ENCODE measurements around the gene VAC14.

Gene VAC14

GRCh38 chr16:70692873-70693671 is 107.9 kb downstream of the VAC14 start:
- no peaks in the 10 kb centered on the region for H3F3A ChIP-seq (ENCODE audit: low read depth)
- H3K9ac ChIP-seq (ENCODE audit: low read depth, low read length, poor library complexity, severe bottlenecking): no peak overlapping the region
- H3K4me2 ChIP-seq (ENCODE audit: low read depth, low read length, poor library complexity, severe bottlenecking): no peak overlapping the region
- TF ChIP-seq, protein P1, sequence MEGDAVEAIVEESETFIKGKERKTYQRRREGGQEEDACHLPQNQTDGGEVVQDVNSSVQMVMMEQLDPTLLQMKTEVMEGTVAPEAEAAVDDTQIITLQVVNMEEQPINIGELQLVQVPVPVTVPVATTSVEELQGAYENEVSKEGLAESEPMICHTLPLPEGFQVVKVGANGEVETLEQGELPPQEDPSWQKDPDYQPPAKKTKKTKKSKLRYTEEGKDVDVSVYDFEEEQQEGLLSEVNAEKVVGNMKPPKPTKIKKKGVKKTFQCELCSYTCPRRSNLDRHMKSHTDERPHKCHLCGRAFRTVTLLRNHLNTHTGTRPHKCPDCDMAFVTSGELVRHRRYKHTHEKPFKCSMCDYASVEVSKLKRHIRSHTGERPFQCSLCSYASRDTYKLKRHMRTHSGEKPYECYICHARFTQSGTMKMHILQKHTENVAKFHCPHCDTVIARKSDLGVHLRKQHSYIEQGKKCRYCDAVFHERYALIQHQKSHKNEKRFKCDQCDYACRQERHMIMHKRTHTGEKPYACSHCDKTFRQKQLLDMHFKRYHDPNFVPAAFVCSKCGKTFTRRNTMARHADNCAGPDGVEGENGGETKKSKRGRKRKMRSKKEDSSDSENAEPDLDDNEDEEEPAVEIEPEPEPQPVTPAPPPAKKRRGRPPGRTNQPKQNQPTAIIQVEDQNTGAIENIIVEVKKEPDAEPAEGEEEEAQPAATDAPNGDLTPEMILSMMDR (conservative IDR thresholded peaks at IDR 0.05; ENCODE audit: low read length): no peak
- TF ChIP-seq EZH2phosphoT487 (IDR thresholded peaks at IDR 0.05; ENCODE audit: borderline replicate concordance): no peak
- no peaks in the 10 kb centered on the region for H3K27me3 ChIP-seq (ENCODE audit: insufficient read depth, low read length, poor library complexity, severe bottlenecking)
- H3K4me1 ChIP-seq (ENCODE audit: insufficient read depth, low read length, poor library complexity, severe bottlenecking): peaks cover 48% of the 10 kb centered on the region
- H3K79me2 ChIP-seq (ENCODE audit: insufficient read depth, low read length): 0 out of 2 replicates have a peak, but pooled peaks cover 4% of the 10 kb centered on the region
- H3K9me2 ChIP-seq (replicated peaks; ENCODE audit: low read depth, low read length): no peaks in the 10 kb centered on the region
- no peaks in the 10 kb centered on the region for H3K9me3 ChIP-seq (ENCODE audit: insufficient read depth, low read depth, low read length)
- H2AFZ ChIP-seq (ENCODE audit: low read length): no peak overlapping the region
- H3K36me3 ChIP-seq (ENCODE audit: insufficient read depth, low read length): no peaks in the 10 kb centered on the region
- H3K4me3 ChIP-seq (ENCODE audit: low read length, poor library complexity, severe bottlenecking): no peak overlapping the region
- H4K20me1 ChIP-seq (ENCODE audit: insufficient read depth, low read length, poor library complexity, severe bottlenecking): no peaks in the 10 kb centered on the region

DNA sequence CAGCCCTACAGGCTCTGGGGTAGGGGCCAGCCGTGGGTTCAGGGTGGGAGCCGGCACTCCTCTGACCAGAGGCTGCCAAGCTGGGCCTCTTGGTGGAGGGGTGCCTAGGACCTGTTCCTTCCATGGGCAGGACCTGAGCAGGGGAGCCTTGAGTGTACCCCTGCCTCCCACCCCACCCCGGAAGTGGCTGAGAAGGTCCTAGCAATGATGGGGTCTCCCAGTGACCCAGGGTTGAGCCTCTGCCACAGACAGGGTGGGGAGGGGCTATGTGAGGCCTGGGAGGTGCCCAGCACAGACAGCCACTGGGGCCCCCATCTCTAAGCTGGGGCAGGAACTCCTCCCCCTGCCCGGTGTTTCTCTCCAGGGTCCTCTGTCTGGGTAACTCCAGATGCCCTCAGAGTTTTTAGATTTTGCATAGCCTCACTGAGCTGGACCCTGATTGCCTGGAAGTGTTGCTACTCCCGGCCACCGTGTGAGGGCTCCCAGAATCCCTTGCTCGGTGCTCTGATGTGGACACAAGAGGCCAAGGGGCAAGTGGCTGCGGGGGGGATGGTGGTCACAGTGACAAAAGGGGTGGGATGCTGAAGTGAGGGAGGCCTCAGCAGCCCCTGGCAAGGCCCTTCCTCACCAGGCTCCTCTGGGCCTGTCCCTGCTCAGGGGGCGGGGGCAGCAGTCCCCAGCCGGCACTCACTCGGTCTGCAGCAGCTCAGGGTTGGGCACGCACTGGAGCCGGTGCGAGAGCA is 108.7 kb downstream of the VAC14 start:
- Histone ChIP-seq H3K9me3 (ENCODE audit: insufficient read depth, low read depth, low read length) (no peaks in the 10 kb centered on the region), H3F3A (ENCODE audit: low read depth) (no peaks in the 10 kb centered on the region), H3K79me2 (ENCODE audit: insufficient read depth, low read length) (0 out of 2 replicates have a peak, but pooled peaks cover 4% of the 10 kb centered on the region), H4K20me1 (ENCODE audit: insufficient read depth, low read length, poor library complexity, severe bottlenecking) (no peaks in the 10 kb centered on the region), H3K9ac (ENCODE audit: low read depth, low read length, poor library complexity, severe bottlenecking) (no peak overlapping the region), H3K4me2 (ENCODE audit: low read depth, low read length, poor library complexity, severe bottlenecking) (no peak overlapping the region), H3K4me1 (ENCODE audit: insufficient read depth, low read length, poor library complexity, severe bottlenecking) (peaks cover 43% of the 10 kb centered on the region), H3K27me3 (ENCODE audit: insufficient read depth, low read length, poor library complexity, severe bottlenecking) (no peaks in the 10 kb centered on the region), H2AFZ (ENCODE audit: low read length) (no peak overlapping the region), H3K36me3 (ENCODE audit: insufficient read depth, low read length) (no peaks in the 10 kb centered on the region), H3K4me3 (ENCODE audit: low read length, poor library complexity, severe bottlenecking) (no peak overlapping the region), H3K9me2 (replicated peaks; ENCODE audit: low read depth, low read length) (no peaks in the 10 kb centered on the region)
- TF ChIP-seq, protein P1 (conservative IDR thresholded peaks at IDR 0.05; ENCODE audit: low read length): no peak
- TF ChIP-seq EZH2phosphoT487 (IDR thresholded peaks at IDR 0.05; ENCODE audit: borderline replicate concordance): no peak

DNA sequence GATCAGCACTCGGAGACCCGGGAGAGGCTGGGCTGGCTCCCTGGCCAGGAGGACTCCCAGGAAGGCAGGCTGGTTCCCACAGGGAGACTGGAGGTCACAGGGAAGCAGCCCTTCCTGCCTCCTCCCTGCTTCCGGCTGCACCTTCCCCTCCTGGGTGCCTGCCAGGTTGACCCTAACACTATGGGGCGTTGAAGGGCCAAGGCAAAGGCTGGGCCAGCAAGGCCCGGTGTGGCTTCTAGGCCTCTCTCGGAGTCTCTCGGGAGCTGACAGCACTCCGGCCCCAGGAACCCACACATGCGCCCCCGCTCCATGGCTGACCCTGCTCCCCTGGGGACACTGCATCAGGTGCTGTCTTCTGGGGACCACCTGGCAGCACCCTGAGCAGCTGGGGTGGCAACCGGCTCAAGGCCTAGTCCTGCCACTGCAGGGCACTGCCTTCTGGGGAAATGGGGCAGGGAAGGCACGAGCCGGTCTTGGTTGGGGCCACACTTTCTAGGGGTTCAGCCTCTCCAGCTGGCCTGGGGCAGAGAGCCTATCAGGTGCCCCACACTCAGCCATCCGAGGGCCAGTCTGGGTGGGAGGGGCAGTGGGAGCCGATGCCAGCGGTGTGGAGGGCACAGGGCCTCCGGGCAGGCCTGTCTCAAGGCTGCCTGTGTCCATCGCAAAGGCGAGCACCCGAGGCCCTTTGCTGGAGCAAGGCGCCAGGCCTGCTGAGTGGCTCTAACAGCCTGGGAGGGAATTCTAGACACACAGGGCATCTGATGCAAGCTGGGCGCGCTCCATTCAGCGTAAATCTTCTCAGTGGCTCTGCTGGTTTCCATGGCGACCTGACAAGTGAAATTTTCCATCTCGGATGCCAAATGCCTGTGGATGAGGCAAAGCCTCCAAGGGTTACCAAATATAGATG is 109.5 kb downstream of the VAC14 start:
- no peaks in the 10 kb centered on the region for H3F3A ChIP-seq (ENCODE audit: low read depth)
- TF ChIP-seq, protein P1 (conservative IDR thresholded peaks at IDR 0.05; ENCODE audit: low read length): no peak
- no peak for TF ChIP-seq EZH2phosphoT487 (IDR thresholded peaks at IDR 0.05; ENCODE audit: borderline replicate concordance)
- no peak overlapping the region for H3K4me3 ChIP-seq (ENCODE audit: low read length, poor library complexity, severe bottlenecking)
- 0 out of 2 replicates have a peak, but pooled peaks cover 4% of the 10 kb centered on the region for H3K79me2 ChIP-seq (ENCODE audit: insufficient read depth, low read length)
- H3K4me2 ChIP-seq (ENCODE audit: low read depth, low read length, poor library complexity, severe bottlenecking): no peak overlapping the region
- no peaks in the 10 kb centered on the region for H3K9me3 ChIP-seq (ENCODE audit: insufficient read depth, low read depth, low read length)
- H4K20me1 ChIP-seq (ENCODE audit: insufficient read depth, low read length, poor library complexity, severe bottlenecking): no peaks in the 10 kb centered on the region
- H3K36me3 ChIP-seq (ENCODE audit: insufficient read depth, low read length): no peaks in the 10 kb centered on the region
- H3K4me1 ChIP-seq (ENCODE audit: insufficient read depth, low read length, poor library complexity, severe bottlenecking): peaks cover 37% of the 10 kb centered on the region
- H3K9me2 ChIP-seq (replicated peaks; ENCODE audit: low read depth, low read length): no peaks in the 10 kb centered on the region
- no peak overlapping the region for H2AFZ ChIP-seq (ENCODE audit: low read length)
- H3K9ac ChIP-seq (ENCODE audit: low read depth, low read length, poor library complexity, severe bottlenecking): no peak overlapping the region
- no peaks in the 10 kb centered on the region for H3K27me3 ChIP-seq (ENCODE audit: insufficient read depth, low read length, poor library complexity, severe bottlenecking)
